ENCODE data around the gene FCGR1A. TPM values are rescaled to one million over a fixed set of nuclear protein-coding genes. Genes with fewer than 3 reads are reported as not detected.
A peak's percentile ranks its signal among the peaks of the same experiment; 100 is the strongest.
"Not testable (repeated sequence)": the region's sequence is repeated elsewhere in the genome, so short reads cannot be mapped to it uniquely, and the experiment has no call there.

Gene FCGR1A
- total RNA-seq, result 0.40 TPM

- not testable (repeated sequence) for ATAC-seq
Measured at GRCh38 chr1:149782600-149782999, at the start of gene FCGR1A. FCGR1A (plus strand) TSS chr1:149782694; CDS start chr1:149782744, 50 bp downstream.

GRCh38 chr1:149732781-149733180, 49.7 kb upstream of the FCGR1A start:
- ATAC-seq, result not testable (repeated sequence)

- not testable (repeated sequence) for ATAC-seq
Measured at GRCh38 chr1:149734692-149735091, 47.8 kb upstream of the FCGR1A start.

GRCh38 chr1:149740148-149740581, 42.3 kb upstream of the FCGR1A start:
- ATAC-seq, result peak; percentile 88

- peak; percentile 13 for ATAC-seq
Measured at GRCh38 chr1:149740590-149741230, 41.8 kb upstream of the FCGR1A start.

- ATAC-seq, result not testable (repeated sequence)
Measured at GRCh38 chr1:149741914-149742313, 40.6 kb upstream of the FCGR1A start.

- not testable (repeated sequence) for ATAC-seq
Measured at GRCh38 chr1:149746463-149747356, 35.8 kb upstream of the FCGR1A start.

GRCh38 chr1:149747359-149748143, 34.9 kb upstream of the FCGR1A start:
- not testable (repeated sequence) for ATAC-seq

GRCh38 chr1:149748144-149748500, 34.4 kb upstream of the FCGR1A start:
- not testable (repeated sequence) for ATAC-seq

GRCh38 chr1:149750562-149750961, 31.9 kb upstream of the FCGR1A start:
- not testable (repeated sequence) for ATAC-seq

- not testable (repeated sequence) for ATAC-seq
Measured at GRCh38 chr1:149752186-149752585, 30.3 kb upstream of the FCGR1A start.

- not testable (repeated sequence) for ATAC-seq
Measured at GRCh38 chr1:149753466-149753865, 29.0 kb upstream of the FCGR1A start.

- ATAC-seq, result not testable (repeated sequence)
Measured at GRCh38 chr1:149755294-149755693, 27.2 kb upstream of the FCGR1A start.

GRCh38 chr1:149762294-149762693, 20.2 kb upstream of the FCGR1A start:
- ATAC-seq, result not testable (repeated sequence)

- not testable (repeated sequence) for ATAC-seq
Measured at GRCh38 chr1:149764087-149764800, 18.2 kb upstream of the FCGR1A start.

- ATAC-seq, result not testable (repeated sequence)
Measured at GRCh38 chr1:149766241-149766640, 16.3 kb upstream of the FCGR1A start.

GRCh38 chr1:149769216-149769615, 13.3 kb upstream of the FCGR1A start:
- ATAC-seq, result not testable (repeated sequence)

- ATAC-seq, result not testable (repeated sequence)
Measured at GRCh38 chr1:149770661-149771060, 11.8 kb upstream of the FCGR1A start.

- ATAC-seq, result not testable (repeated sequence)
Measured at GRCh38 chr1:149771653-149772425, 10.7 kb upstream of the FCGR1A start.

- not testable (repeated sequence) for ATAC-seq
Measured at GRCh38 chr1:149775510-149776147, 6.9 kb upstream of the FCGR1A start.

GRCh38 chr1:149777084-149777483, 5.4 kb upstream of the FCGR1A start:
- not testable (repeated sequence) for ATAC-seq
